Activated CD4-positive, CD25-positive, alpha-beta regulatory T cell (primary cell): ENCODE measurements around the gene ATL1.
"Not testable (repeated sequence)": the region's sequence is repeated elsewhere in the genome, so short reads cannot be mapped to it uniquely, and the experiment has no call there.

Source experiments
- DNase-seq, 4 experiments: peaks; one replicate each; lab custom pipeline; 2025; lab: John Stamatoyannopoulos, UW

ATL1 gene

DNA sequence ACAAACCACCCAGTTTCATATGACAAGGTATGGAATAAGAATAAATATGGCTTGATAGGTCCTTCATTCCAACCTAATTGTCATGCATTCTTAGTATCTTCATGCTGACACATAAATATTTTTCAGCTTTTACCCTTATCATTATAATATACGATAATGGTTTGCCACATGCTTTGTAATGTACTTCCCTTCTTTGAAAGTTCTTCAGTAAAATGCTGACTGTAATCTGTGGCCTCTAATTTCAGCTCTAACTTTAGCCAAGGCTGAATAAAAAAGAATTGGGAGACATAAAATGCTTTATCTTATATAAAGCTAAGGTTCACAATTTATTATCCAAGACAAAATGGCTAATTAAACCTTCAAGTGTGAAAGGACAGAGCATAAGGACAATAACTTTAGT is 24.9 kb upstream of the ATL1 start:
- no peak for DNase-seq

DNA sequence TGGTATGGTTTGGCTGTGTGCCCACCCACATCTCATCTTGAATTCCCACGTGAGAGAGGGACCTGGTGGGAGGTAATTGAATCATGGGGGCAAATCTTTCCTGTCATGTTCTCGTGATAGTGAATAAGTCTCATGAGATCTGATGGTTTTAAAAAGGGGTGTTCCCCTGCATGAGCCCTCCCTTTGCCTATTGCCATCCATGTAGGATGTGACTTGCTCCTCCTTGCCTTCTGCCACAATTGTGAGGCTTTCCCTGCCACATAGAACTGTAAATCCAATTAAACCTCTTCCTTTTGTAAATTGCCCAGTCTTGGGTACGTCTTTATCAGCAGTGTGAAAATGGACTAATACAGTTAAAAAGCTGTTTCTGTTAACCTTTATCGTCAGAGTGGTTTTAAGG is 21.9 kb upstream of the ATL1 start:
- not testable (repeated sequence) for DNase-seq

DNA sequence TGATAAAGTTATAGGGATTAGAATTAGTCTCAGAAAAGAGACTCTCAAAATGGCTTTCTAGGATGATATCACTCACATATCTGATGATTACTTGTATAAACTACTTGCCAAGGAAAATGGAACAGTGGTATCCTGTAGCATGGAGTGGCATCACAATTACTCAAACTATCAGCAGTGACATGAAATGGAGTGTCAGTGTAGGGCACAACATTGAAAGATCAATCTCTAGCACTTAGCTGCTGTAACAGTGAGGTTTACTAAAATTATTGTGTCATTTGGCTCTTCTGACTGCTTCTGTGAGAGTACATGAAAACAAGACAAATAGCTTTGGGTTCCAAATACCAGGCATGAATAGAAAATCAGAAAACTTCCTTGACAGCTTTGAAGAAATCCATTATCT is 20.9 kb upstream of the ATL1 start:
- DNase-seq, result no peak

DNA sequence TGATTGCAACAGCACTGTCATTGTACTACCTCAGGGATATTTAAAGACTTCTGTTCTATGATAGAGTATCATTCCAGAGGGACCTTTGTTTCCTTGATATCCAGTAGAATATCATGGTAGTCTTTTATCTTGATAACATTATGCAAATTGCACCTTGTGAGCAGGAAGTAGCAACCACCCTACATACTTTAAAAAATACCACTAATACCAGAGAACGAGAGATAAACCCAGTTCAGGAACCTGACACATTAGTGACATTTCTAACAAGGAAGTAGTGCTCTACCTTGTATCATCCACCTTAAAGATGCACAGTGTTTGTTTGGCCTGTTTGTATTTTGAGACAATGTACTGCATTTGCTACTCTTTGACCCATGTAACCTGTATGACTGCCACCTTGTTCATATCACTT is 18.8 kb upstream of the ATL1 start:
- DNase-seq, result no peak

DNA sequence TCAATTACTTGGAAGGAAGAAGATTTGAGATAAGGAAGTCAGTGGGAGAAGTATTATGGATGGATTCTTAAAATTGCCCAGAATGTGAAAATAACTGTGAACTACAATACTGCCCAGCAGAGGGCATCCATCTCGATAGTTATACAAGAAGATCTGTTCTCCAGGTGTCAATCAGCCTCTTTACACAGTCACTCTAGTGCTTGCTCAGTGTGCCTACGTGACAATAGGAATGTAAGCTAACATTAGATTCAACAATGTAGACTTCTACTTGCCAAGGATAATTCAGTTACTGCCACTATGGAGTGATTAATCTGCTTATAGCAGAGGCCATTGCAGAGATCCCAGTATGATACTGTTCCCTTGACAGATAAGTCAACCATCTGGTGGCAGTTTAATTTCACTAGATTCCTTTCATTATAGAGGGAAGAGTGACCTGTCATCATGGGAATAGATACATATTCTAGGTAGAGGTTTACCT is 17.0 kb upstream of the ATL1 start:
- peak in 1 of 4 experiments; percentile 6 for DNase-seq

DNA sequence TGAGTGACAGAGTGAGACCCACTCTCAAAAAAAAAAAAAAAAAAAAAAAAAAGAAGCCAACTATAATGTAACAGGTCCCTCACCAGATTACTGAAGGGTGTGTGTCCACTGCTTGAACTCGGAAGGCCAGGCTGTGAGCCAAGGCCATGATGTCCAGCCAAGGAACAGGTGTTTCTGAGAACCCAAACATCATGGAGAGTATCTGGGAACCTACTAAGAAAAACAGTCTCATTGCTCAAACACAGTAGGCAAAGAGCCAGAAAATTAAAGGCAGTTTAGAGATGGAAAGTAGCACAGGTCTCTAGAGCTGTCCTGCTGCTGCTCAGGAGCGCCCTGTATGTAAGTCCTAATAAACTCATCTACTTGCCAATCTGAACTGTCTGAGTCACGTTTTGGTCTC is 15.0 kb upstream of the ATL1 start:
- DNase-seq, result no peak

DNA sequence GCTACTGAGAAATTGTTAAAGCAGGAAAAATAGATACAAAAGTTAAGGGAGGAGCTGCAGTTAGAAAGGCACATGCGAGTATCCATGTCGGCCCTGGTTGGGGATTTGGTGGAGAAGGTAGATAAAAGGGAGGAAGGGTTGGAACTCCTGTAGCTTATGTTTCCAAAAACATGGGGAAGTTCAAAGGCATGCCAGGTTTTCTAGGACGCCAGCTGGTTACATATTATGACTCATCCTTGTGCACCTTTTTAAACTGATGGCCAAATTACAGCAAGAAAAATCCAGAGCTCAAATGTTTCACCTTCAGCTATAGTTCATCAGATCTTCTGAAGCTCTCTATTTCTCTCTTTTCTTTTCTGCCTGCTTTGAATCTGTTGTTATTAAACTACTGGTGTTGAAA is 14.3 kb upstream of the ATL1 start:
- no peak for DNase-seq

DNA sequence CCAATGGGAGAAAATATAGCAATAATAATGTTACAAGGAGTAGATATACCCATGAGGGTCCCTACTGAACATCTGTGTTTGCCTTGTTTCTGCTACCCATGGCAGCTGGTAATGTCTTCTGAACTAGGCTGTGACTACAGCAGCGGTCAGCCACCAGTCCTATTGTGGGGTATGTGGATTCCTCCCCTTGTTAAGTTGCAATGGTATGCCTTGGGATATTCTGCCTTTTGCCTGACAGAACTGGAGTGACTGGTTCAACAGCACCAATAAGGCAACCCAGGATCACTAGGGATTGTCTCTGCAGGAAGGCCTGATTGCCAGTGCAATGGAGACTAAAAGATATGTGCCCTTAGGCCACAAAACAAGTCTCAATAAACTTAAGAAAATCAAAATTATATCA is 9.7 kb upstream of the ATL1 start:
- no peak for DNase-seq

DNA sequence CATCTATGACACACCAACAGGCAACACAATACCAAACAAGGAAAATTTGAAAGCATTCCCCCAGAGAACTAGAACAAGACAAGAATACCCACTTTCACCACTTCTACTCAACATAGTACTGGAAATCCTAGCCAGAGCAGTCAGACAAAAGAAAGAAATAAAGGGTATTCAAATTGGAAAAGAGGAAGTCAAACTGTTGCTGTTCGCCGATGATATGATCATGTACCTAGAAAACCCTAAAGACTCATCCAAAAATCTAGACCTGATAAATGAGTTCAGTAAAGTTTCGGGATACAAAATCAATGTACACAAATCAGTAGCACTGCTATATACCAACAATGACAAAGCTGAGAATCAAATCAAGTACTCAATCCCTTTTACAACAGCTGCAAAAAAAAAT is 8.1 kb upstream of the ATL1 start:
- no peak for DNase-seq

DNA sequence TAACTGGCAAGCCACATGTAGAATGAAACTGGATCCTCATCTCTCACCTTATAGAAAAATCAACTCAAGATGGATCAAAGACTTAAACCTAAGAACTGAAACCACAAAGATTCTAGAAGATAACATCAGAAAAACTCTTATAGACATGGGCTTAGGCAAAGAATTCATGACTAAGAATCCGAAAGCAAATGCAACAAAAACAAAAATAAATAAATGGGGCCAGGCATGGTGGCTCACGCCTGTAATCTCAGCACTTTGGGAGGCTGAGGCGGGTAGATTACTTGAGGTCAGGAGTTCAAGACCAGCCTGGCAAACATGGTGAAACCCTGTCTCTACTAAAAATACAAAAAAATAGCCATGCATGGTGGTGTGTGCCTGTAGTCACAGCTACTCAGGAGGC is 7.1 kb upstream of the ATL1 start:
- DNase-seq, result not testable (repeated sequence)

DNA sequence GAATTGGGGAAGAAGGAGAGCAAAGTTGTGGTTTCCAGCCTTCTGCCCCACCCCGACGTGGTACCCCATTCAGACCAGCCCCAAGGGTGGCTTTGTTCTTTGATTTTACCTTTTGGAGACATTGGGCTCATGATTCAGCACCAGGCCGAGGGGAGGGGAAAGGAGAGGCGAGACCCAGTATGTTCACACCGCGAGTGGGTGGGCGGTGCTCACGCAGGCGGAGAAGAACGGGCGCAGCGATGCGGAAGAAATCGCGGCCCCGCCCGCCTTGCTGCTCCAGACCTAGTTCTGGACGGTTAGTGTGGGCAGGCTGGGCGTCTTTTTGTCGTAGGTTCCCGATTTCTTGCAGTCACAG is 963 bp downstream of the ATL1 start:
- peak in 1 of 4 experiments; percentile 12 for DNase-seq

DNA sequence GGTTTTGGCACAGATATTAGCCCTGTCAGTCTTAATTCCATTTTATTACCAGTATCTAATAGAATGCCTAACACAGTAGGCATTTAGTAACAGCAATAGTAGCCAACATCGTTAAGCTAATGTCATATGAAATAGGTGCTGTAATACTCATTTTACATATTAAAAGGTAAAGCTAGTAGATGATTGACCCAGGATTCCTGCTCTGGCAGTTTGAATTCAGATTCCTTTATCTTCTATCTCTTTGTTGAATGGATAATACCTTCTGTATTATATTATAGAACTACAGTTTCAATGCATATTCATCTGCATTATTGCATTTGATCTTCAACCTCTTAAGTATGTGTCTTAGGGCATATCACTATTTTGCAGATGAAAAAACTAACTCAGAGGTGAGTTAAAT is 2.9 kb downstream of the ATL1 start:
- no peak for DNase-seq

DNA sequence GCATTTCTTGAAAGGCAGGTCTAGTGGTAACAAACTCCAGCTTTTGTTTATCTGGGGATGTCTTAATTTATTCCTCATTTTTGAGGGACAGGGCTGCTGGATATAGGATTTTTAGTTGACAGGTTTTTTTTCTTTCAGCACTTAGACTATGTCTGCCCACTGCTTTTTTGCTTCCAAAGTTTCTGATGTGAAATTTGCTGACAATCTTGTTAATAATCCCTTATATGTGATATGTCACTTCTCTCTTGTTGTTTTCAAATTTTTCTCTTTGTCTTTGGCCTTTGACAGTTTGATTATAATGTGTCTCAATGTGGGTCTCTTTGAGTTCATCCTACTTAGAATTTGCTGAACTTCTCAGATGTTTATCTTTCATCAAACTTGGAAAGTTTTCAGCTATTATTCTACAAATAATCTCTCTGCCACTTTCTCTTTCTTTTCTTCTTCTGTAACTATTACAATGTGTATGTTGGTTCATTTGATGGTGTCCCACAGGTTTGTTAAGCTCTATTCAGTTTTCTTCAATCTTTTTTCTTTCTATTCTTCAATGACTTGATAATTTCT is 9.8 kb downstream of the ATL1 start:
- DNase-seq, result no peak

DNA sequence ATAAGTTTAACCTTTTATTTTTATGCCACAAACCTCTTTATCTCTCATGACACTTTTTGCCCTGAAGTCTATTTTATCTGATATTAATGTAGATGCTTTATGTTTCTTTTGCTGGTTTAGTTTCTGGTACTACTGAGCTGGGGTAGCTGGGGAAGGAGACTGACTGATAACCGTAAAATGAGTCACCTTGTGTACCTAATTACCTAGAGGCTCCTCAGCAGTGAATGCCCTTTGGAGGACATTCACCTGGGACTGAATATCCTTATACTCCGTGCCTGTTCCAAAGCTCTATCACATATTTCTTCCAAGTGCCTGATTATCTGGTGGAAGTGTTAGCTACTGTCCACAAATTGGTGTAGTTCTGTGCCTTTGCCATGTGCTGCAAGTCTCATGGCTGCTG is 13.9 kb downstream of the ATL1 start:
- no peak for DNase-seq

DNA sequence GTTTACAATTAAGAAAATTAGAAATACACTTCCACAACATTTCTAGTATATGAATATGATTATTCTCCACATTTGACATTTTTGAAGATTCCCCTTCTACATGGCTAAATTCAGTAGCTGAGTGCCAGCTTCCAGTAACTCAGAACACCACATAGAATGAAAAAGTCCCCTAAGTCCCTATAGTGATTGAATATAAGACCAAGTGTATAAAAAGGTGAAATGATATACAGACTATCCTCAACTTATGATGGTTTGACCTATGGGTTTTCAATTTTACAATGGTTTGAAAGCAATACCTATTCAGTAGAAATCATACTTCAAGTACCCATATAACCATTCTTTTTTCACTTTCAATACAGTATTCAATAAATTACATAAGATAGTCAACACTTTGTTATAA is 15.8 kb downstream of the ATL1 start:
- DNase-seq, result no peak

DNA sequence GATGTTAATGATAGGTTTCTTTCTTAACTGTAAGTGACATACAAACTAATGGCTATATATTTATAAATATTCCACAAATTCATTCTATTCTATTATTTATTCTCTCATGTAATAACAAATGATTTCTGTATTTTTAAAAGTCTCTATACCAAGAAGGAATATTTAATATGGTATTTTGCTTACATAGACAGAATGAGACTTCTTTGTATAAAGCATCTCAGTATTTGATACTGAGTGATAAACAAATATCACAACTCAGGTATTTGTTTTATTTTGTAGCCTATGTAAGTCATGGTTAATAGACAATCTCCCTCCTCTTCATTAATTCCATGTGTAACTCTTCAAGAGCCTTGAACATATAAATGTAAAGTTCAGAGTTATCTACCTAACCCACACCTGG is 18.0 kb downstream of the ATL1 start:
- DNase-seq, result no peak

DNA sequence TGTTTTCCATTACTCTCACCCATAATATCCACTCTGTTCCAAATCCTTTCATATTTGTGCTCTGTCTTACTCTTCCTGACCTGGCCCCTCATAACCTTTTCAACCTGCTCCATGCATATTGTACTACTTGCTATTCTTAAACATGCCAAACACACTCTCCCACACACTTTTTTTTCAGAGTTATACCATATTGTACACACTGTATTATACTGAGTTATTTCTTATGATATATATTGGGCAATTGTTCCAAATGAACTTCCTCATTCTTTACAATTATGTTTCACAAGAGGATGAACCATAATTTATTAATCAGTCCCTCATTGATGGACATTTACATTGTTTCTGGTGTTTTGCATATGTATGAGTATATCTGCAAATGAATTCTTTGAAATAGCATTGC is 18.5 kb downstream of the ATL1 start:
- DNase-seq, result no peak

DNA sequence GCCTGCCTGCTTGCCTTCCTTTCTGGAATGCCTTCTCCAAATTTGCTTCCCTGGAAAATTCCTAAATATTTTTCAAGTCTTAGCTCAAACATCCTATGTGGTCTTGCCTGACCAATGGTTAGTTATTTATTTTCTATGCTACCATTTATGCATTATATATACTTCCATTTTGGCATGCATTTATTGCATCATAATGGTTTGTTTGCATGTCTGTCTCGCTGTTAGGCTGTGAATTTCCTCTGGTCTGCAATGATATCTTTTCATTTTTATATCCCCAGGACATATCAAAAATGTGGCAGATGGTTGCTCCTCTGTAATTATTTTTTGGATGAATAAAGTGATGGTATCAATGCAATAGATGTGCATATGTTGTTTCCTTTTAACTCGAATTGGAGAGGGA is 30.5 kb downstream of the ATL1 start:
- no peak for DNase-seq

DNA sequence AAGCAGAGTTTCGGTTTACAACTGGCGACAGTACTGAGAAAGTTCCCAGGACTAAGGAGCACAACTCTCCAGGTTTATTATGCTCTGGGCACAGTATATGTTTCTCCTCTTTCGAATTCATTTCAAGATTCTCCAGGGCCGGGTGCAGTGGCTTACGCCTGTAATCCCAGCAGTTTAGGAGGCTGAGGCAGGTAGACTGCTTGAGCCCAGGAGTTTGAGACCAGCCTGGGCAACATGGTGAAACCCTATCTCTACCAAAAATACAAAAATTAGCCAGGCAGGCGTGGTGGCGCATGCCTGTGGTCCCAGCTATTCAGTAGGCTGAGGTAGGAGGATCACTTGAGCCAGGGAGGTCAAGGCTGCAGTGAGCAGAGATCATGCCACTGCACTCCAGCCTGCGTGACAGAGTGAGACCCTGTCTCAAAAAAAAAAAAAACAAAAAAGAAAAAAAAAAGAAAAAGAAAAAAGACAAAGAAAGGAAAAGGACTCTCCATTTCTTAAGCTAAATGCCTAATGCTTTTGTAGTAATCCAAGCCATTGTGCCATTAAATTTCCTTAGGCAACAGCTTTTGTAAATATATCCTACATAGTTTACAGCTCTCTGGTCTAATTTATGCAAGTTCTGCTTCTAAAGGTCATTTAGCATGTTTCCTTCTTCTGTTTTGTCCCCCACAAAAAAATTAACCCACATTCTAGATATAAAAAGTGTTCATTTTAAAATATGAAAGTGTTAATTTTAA is 34.8 kb downstream of the ATL1 start:
- no peak for DNase-seq

DNA sequence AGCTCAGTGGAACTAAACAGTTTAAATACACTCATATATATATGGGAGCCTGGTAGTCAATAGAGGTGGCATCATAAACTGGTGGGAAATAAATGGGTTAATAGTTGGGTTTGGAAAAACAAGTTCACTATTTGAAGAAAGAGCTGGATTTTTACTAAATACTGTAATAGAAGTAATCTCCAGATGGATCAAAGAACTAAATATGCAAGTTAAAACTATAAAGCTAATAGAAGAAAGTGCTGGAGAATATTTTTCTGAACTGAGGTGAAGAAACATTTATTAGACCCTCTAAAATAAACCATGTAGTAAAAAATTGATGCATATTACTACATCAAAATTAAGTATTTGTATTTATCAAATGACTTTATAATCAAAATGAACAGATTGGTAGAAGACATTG is 38.8 kb downstream of the ATL1 start:
- DNase-seq, result no peak

DNA sequence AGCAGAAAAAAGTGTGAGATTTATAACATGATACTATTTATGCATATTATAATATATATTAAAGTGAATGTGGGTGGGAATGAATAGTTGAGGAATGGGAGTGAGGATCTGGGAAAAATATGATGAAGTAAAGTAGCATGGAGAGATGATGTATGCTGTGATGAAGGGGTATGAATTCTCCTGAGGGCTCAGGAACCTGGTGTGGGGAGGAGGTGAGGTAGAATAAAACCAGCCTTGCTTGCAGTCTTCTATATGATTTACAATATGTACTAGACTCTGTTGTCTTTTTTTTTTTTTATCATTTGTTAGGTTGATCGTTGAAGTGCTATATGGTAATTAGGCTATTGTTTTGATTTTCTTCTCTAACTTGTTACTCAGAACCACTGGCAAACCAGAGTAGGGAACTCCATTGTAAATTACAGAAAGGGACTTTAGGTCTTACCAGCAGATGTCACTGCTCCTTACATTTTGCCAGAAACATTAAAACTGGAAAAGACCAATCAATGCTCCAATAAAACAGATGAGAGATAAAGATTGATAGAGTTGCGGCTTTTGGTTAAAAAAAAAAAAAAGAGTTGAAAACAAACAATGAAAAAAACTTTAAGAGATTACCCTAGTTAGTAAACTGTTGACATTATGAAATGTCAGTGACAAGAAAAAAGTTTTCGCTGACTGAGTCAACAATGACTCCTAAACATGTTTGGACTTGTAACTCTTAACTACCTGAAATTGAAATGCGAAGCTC is 39.9 kb downstream of the ATL1 start:
- DNase-seq, result no peak

DNA sequence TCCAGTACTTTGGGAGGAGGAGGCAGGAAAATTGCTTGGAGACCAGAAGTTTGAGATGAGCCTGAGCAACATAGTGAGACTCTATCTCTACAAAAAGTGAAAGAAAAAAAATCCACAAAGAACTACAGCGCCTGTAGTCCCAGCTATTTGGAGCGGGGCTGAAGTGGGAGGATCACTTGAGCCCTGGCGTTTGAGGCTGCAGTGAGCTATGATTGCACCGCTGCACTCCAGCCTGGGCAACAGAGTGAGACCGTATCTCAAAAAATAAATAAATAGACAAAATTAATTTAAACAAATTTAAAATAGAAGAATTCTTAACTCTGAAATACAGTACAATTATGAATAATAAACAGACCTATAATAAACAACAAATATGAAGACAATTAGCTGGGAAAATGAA is 40.9 kb downstream of the ATL1 start:
- DNase-seq, result no peak

DNA sequence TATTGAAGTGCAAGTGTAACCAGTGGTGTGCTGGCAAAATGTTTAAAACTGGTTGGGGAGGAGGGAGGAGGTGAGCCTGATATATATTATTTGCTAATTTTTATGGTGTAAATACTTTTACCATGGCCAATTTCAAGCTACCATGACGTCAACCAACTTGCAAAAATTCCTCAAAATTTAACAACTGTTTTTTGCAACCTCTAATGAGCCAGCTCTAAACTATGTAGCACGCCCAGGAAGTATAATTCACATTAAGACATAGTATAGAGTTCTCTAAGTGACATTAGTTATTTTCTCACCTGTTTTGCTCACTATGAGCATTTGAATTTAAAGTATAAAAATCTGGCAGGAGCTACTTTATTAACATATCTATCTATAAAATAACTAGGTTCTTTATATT is 41.4 kb downstream of the ATL1 start:
- DNase-seq, result no peak

DNA sequence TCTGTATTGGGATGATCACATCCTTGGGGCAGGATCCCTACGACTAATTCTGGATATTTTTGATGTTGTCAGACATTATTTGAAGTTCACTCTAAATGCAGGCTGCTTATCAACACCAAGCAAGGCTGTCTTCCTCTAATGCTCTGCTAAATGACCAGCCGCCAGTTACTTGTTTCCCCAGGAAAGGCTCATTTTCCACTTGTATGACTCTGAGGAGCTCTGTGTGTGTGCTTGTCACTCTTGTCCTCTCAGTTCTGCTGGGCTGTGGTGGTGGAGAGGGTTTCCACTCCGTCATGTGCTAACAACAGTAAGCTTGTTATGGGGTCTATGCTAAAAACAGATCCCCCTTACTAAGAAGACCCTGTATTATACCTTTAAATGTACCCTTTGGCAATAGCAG is 42.1 kb downstream of the ATL1 start:
- no peak for DNase-seq
